Kidney (tissue), 14 donors: ENCODE data around the gene KCNA5. TPM values are rescaled to one million over a fixed set of nuclear protein-coding genes. Genes with fewer than 3 reads are reported as not detected.

Experiments
- DNase-seq, 5 donors: peaks; one replicate each; pipeline ENCODE4 v3.0.0-alpha.2; 2013 to 2020
- FAIRE-seq: peaks from 2 replicates; lab custom pipeline; 2012; peaks lifted over from hg19 to GRCh38; lab: Jason Lieb, UNC
- H3K27ac ChIP-seq, 2 donors: one replicate each; pipeline ENCODE4 v1.7.0; 2013; ENCODE audit warnings: low read depth in 2 of 2, low read length in 2 of 2, inconsistent platforms in 1 of 2
- H3K27me3 ChIP-seq: one replicate; pipeline ENCODE4 v1.7.1; 2013; ENCODE audit warnings: low read length, inconsistent platforms; ENCODE audit not compliant: control insufficient read depth, insufficient read depth
- H3K36me3 ChIP-seq, 3 donors: one replicate each; pipeline versions ENCODE4 v1.7.0 to v1.7.1; 2013; ENCODE audit warnings: low read length in 3 of 3, control low read depth in 1 of 3, inconsistent platforms in 1 of 3; ENCODE audit not compliant: insufficient read depth in 3 of 3, control insufficient read depth in 2 of 3
- H3K4me1 ChIP-seq, 3 donors: one replicate each; pipeline versions ENCODE4 v1.7.0 to v1.7.1; 2013; ENCODE audit warnings: low read length in 3 of 3, inconsistent platforms in 1 of 3, low read depth in 1 of 3; ENCODE audit not compliant: control insufficient read depth in 2 of 3, insufficient read depth in 2 of 3
- H3K4me3 ChIP-seq, 3 donors: one replicate each; pipeline versions ENCODE4 v1.7.0 to v1.8.1; 2013; ENCODE audit warnings: low read length in 3 of 3, control low read depth in 1 of 3, inconsistent platforms in 1 of 3
- H3K9ac ChIP-seq, 3 donors: one replicate each; pipeline versions ENCODE4 v1.7.0 to v1.7.1; 2013; ENCODE audit warnings: low read length in 3 of 3, control low read depth in 1 of 3, inconsistent platforms in 1 of 3
- H3K9me3 ChIP-seq, 3 donors: one replicate each; pipeline versions ENCODE4 v1.7.0 to v1.7.1; 2013; ENCODE audit warnings: low read length in 3 of 3, control low read depth in 1 of 3, inconsistent platforms in 1 of 3; ENCODE audit not compliant: control insufficient read depth in 2 of 3, insufficient read depth in 1 of 3
- CTCF ChIP-seq: IDR thresholded peaks from 3 replicates; pipeline ENCODE4 v1.5.1; 2012; ENCODE audit warnings: mild to moderate bottlenecking, moderate library complexity, borderline replicate concordance; ENCODE audit not compliant: insufficient read depth; ENCODE audit errors: extremely low read depth
- intact Hi-C: fragments of 100-400 bp; cut with DNase I; formaldehyde crosslinking; loops from one replicate; pipeline ENCODE4 v1.11.1; 2022
- polyA plus RNA-seq: library from polyadenylated mRNA; stranded (reverse); fragments of 350-450 nt; fragmentation: Illumina TruSeq; extraction: RNeasy Lipid Tissue Mini Kit (QIAGEN cat#74804); gene quantifications from one replicate; pipeline ENCODE4 v1.2.3, GENCODE V29; 2014; ENCODE audit warnings: low read depth, low replicate concordance; ENCODE audit not compliant: insufficient read depth
- total RNA-seq: library from RNA; stranded (reverse); fragmentation: NEBNext Ultra II Directional; extraction: Animal tissue kit (Norgen Biotek cat#: 25700); gene quantifications from one replicate; pipeline ENCODE4 v1.2.1, GENCODE V29; 2021
- donor health status: control.
- donor health status: control.
- donor health status: control.
- donor health status: control.
- donor health status: control.
- donor health status: DM: yes; HTN: yes; CAD: no.
- donor health status: Normal renal cell carcinoma (clear cell type).

KCNA5 gene
- total and polyA plus RNA-seq, 2 donors from 2014 or later: 1.8 to 2.9 TPM

GRCh38 chr12:5038781-5039311 is 4.8 kb upstream of the KCNA5 start:
- no peak overlapping the region for H3K9ac ChIP-seq
- no peaks in the 10 kb centered on the region for H3K36me3 ChIP-seq
- H3K4me3 ChIP-seq: no peak overlapping the region
- H3K4me1 ChIP-seq: peaks cover 0 to 2% (median 0%) of the 10 kb centered on the region in 3 donors
- no peak for DNase-seq
- no peak for TF ChIP-seq CTCF
- peaks cover 2% of the 10 kb centered on the region for H3K27me3 ChIP-seq
- H3K9me3 ChIP-seq: no peaks in the 10 kb centered on the region
- H3K27ac ChIP-seq: no peak overlapping the region
- FAIRE-seq: no peak
- intact Hi-C loops: no loop called here

- no peak for DNase-seq
- intact Hi-C loops: no loop called here
- no peak for FAIRE-seq
Observed at GRCh38 chr12:5039815-5040214, 3.9 kb upstream of the KCNA5 start.

GRCh38 chr12:5040368-5040767 is 3.3 kb upstream of the KCNA5 start:
- H3K4me1 ChIP-seq: no peaks in the 10 kb centered on the region
- DNase-seq (no peak), FAIRE-seq (no peak)
- H3K4me3 ChIP-seq: no peak overlapping the region
- no peak overlapping the region for H3K27ac ChIP-seq
- no peaks in the 10 kb centered on the region for H3K36me3 ChIP-seq
- H3K27me3 ChIP-seq: peaks cover 2% of the 10 kb centered on the region
- H3K9me3 ChIP-seq: no peaks in the 10 kb centered on the region
- TF ChIP-seq CTCF: no peak
- no peak overlapping the region for H3K9ac ChIP-seq
- intact Hi-C loops: no loop called here

More at GRCh38 chr12:5039815-5040214, 3.9 kb upstream of the KCNA5 start:
- Histone ChIP-seq H3K36me3 (no peaks in the 10 kb centered on the region), H3K27ac (no peak overlapping the region), H3K27me3 (peaks cover 2% of the 10 kb centered on the region), H3K4me3 (no peak overlapping the region), H3K9ac (no peak overlapping the region), H3K9me3 (no peaks in the 10 kb centered on the region), H3K4me1 (no peaks in the 10 kb centered on the region)
- no peak for TF ChIP-seq CTCF
